HCT116 (cell line): ENCODE measurements around the gene ANKRD61.

Source experiments
- CEBPB ChIP-seq: IDR thresholded peaks from 2 replicates; pipeline ENCODE4 v1.6.1; 2012; ENCODE audit warnings: low read depth
- CTCF ChIP-seq, 3 experiments: fragments of 200-600 bp in 1 of 3; sonication (generic) in 1 of 3; IDR thresholded peaks in 2 of 3; conservative IDR thresholded peaks in 1 of 3; 2 replicates each; pipeline ENCODE4 v1.5.1; 2012 to 2017; ENCODE audit warnings: low read depth in 2 of 3, low read length in 2 of 3, antibody characterized with exemption in 1 of 3, borderline replicate concordance in 1 of 3, control low read depth in 1 of 3, mild to moderate bottlenecking in 1 of 3, mixed read lengths in 1 of 3, mixed run types in 1 of 3, moderate library complexity in 1 of 3; ENCODE audit not compliant: insufficient read depth in 1 of 3
- POLR2AphosphoS5 ChIP-seq: IDR thresholded peaks from 2 replicates; pipeline ENCODE4 v1.6.1; 2011; ENCODE audit warnings: mild to moderate bottlenecking, low read depth, low read length, moderate library complexity
- RAD21 ChIP-seq: IDR thresholded peaks from 2 replicates; pipeline ENCODE4 v1.6.1; 2012; ENCODE audit warnings: low read depth, mild to moderate bottlenecking
- YY1 ChIP-seq: IDR thresholded peaks from 2 replicates; pipeline ENCODE4 v1.6.1; 2011; ENCODE audit warnings: low read length, low read depth, moderate library complexity, mild to moderate bottlenecking; ENCODE audit not compliant: insufficient replicate concordance; ENCODE audit errors: extremely low read depth
- ZNF274 ChIP-seq: fragments of 200-500 bp; sonication (Bioruptor generic); IDR thresholded peaks from 2 replicates; pipeline ENCODE4 v1.6.1; 2014; ENCODE audit warnings: mild to moderate bottlenecking, low read depth, low read length, inconsistent platforms

GRCh38 chr7:6007386-6007785 is 23.8 kb upstream of the ANKRD61 start:
- TF ChIP-seq CTCF (IDR thresholded peaks at IDR 0.05 in 2 of 3, conservative IDR thresholded peaks at IDR 0.05 in 1 of 3; ENCODE audit: borderline replicate concordance in 1 of 3, insufficient read depth in 1 of 3, low read depth in 2 of 3, low read length in 2 of 3) (no peak), RAD21 (no peak), POLR2AphosphoS5 (no peak), YY1 (no peak), CEBPB (no peak), ZNF274 (no peak)
